A549 (cell line): ENCODE data around the gene RPA1. TPM values are rescaled to one million over a fixed set of nuclear protein-coding genes. Genes with fewer than 3 reads are reported as not detected.
A peak's percentile ranks its signal among the peaks of the same experiment; 100 is the strongest.

Source experiments
- ATAC-seq, 2 experiments: fragments of 200-7000 bp in 1 of 2; fragments of >200 bp in 1 of 2; cut with Nextera tagmentation in 1 of 2; cut with Tn5 transposase in 1 of 2; 3 replicates each; pipeline versions ENCODE4 v1.8.0 to v1.9.1; 2018 to 2020; ENCODE audit warnings: mild to moderate bottlenecking in 1 of 2, moderate library complexity in 1 of 2
- CTCF ChIA-PET: fragments of 300-600 bp; sonication (Branson Sonifier 250); formaldehyde crosslinking; extraction: SDS; loops from one replicate; lab custom pipeline; 2021; ENCODE audit warnings: antibody characterized with exemption, inconsistent platforms; lab: Yijun Ruan, JAX
- POLR2A ChIA-PET: fragments of 350-600 bp; formaldehyde crosslinking; extraction: SDS; loops from one replicate; lab custom pipeline; 2021; ENCODE audit warnings: antibody characterized with exemption, inconsistent platforms; lab: Yijun Ruan, JAX
- DNase-seq, 2 experiments: peaks; one replicate each; pipeline versions ENCODE4 v3.0.0 to v3.0.0-alpha.2; 2011 to 2016; ENCODE audit warnings: low read depth in 1 of 2, low spot score in 1 of 2
- FAIRE-seq: peaks from 2 replicates; lab custom pipeline; 2011; peaks lifted over from hg19 to GRCh38; lab: Jason Lieb, UNC
- H3K27ac ChIP-seq, 2 experiments: fragments of >200 bp; sonication (Bioruptor Twin); formaldehyde crosslinking; 3 replicates each; pipeline ENCODE4 v1.5.1; 2016 to 2017
- H3K4me1 ChIP-seq: fragments of >200 bp; sonication (Bioruptor Twin); formaldehyde crosslinking; 3 replicates; pipeline ENCODE4 v1.6.1; 2016
- H3K4me2 ChIP-seq: fragments of >200 bp; sonication (Bioruptor Twin); formaldehyde crosslinking; 3 replicates; pipeline ENCODE4 v1.6.1; 2016
- H3K4me3 ChIP-seq: fragments of >200 bp; sonication (Bioruptor Twin); formaldehyde crosslinking; 3 replicates; pipeline ENCODE4 v1.5.1; 2016
- H3K9me3 ChIP-seq: fragments of >200 bp; sonication (Bioruptor Twin); formaldehyde crosslinking; 3 replicates; pipeline ENCODE4 v1.6.1; 2016
- EHF ChIP-seq: fragments of 250-450 bp; sonication (Bioruptor Pico); IDR thresholded peaks from 2 replicates; pipeline ENCODE4 v1.5.0; 2020; ENCODE audit warnings: mild to moderate bottlenecking
- EP300 ChIP-seq, 2 experiments: fragments of >200 bp; sonication (Bioruptor Twin); formaldehyde crosslinking; IDR thresholded peaks; 2 replicates in 1 of 2; 3 replicates in 1 of 2; pipeline ENCODE4 v1.6.1; 2016 to 2017
- ESRRA ChIP-seq: fragments of 150-350 bp; IDR thresholded peaks from 2 replicates; pipeline ENCODE4 v1.6.1; 2014; ENCODE audit warnings: mild to moderate bottlenecking, low read length, borderline replicate concordance
- FOSB ChIP-seq: fragments of 250-450 bp; sonication (Bioruptor Pico); IDR thresholded peaks from 2 replicates; pipeline ENCODE4 v1.5.0; 2020; ENCODE audit warnings: mild to moderate bottlenecking, moderate library complexity
- HDAC2 ChIP-seq: fragments of 200-600 bp; sonication (generic); IDR thresholded peaks from 2 replicates; pipeline ENCODE4 v1.6.1; 2016
- HEYL ChIP-seq: fragments of 250-450 bp; sonication (Bioruptor Pico); IDR thresholded peaks from 2 replicates; pipeline ENCODE4 v1.8.0; 2021; ENCODE audit warnings: mild to moderate bottlenecking, moderate library complexity
- HOXB5 ChIP-seq: fragments of 250-450 bp; sonication (Bioruptor Pico); IDR thresholded peaks from 2 replicates; pipeline ENCODE4 v1.5.0; 2020; ENCODE audit warnings: mild to moderate bottlenecking, moderate library complexity
- JUNB ChIP-seq: fragments of >200 bp; sonication (Bioruptor Twin); formaldehyde crosslinking; IDR thresholded peaks from 2 replicates; pipeline ENCODE4 v1.6.1; 2016
- MYC ChIP-seq: IDR thresholded peaks from 2 replicates; pipeline ENCODE4 v1.6.1; 2012; ENCODE audit warnings: mild to moderate bottlenecking, inconsistent platforms, low read length, improper control_type of control experiment, borderline replicate concordance
- NPAS2 ChIP-seq: fragments of 250-450 bp; sonication (Bioruptor Pico); IDR thresholded peaks from 2 replicates; pipeline ENCODE4 v1.8.0; 2022; ENCODE audit warnings: mild to moderate bottlenecking, moderate library complexity, borderline replicate concordance
- NR3C1 ChIP-seq: fragments of >200 bp; sonication (Bioruptor Twin); formaldehyde crosslinking; IDR thresholded peaks from 3 replicates; pipeline ENCODE4 v1.6.1; 2017
- POLR2A ChIP-seq: IDR thresholded peaks from 2 replicates; pipeline ENCODE4 v1.6.1; 2012; ENCODE audit warnings: mild to moderate bottlenecking, low read length
- RAD21 ChIP-seq, 2 experiments: fragments of >200 bp in 1 of 2; sonication (Bioruptor Twin) in 1 of 2; formaldehyde crosslinking in 1 of 2; IDR thresholded peaks in 1 of 2; conservative IDR thresholded peaks in 1 of 2; 2 replicates in 1 of 2; 3 replicates in 1 of 2; pipeline ENCODE4 v1.6.1; 2012 to 2018; ENCODE audit warnings: inconsistent platforms in 1 of 2
- RARB ChIP-seq: fragments of 250-450 bp; sonication (Bioruptor Pico); IDR thresholded peaks from 2 replicates; pipeline ENCODE4 v1.8.0; 2021; ENCODE audit warnings: mild to moderate bottlenecking, moderate library complexity
- RCOR1 ChIP-seq: fragments of 150-350 bp; IDR thresholded peaks from 2 replicates; pipeline ENCODE4 v1.6.1; 2014; ENCODE audit warnings: antibody characterized with exemption, low read length, low read depth
- RNF2 ChIP-seq: fragments of 200-600 bp; sonication (generic); IDR thresholded peaks from 2 replicates; pipeline ENCODE4 v1.6.1; 2016; ENCODE audit warnings: low read depth, mild to moderate bottlenecking, antibody characterized with exemption, moderate library complexity, borderline replicate concordance
- SMC3 ChIP-seq: fragments of >200 bp; sonication (Bioruptor Twin); formaldehyde crosslinking; IDR thresholded peaks from 3 replicates; pipeline ENCODE4 v1.6.1; 2018; ENCODE audit warnings: inconsistent platforms
- ZC3H11A ChIP-seq: fragments of 450-650 bp; IDR thresholded peaks from 2 replicates; pipeline ENCODE4 v1.6.1; 2014; ENCODE audit warnings: antibody characterized with exemption, mild to moderate bottlenecking
- WGBS: methylation state at CpG from one replicate; pipeline ENCODE4 v1.1.6; 2017; ENCODE audit errors: missing lambda C conversion rate; 5-methylcytosine and 5-hydroxymethylcytosine counted together
- polyA plus RNA-seq, 4 experiments: library from polyadenylated mRNA; depleted of rRNA in 3 of 4; stranded (reverse); fragments of >200 nt; fragmentation: RNase III in 1 of 4; extraction: RNeasy Plus Mini Kit Qiagen cat#74134 plus additional on column Dnase treatment in 1 of 4; gene quantifications; 2 replicates in 3 of 4; 3 replicates in 1 of 4; pipeline ENCODE4 v1.2.3, GENCODE V29; 2011 to 2017
- TF ChIP-seq, protein P1 (sequence below): fragments of >200 bp; sonication (Bioruptor Twin); formaldehyde crosslinking; IDR thresholded peaks from 2 replicates; pipeline ENCODE4 v1.6.1; 2016
- TF ChIP-seq, protein P2 (sequence below): fragments of 200-600 bp; sonication (generic); IDR thresholded peaks from 2 replicates; pipeline ENCODE4 v1.6.1; 2016; ENCODE audit warnings: antibody characterized with exemption, mild to moderate bottlenecking, moderate library complexity

RPA1 gene
- polyA plus RNA-seq, 2 of the 4 experiments (the other 2 are of a cell fraction): 72.2 to 136 TPM

GRCh38 chr17:1830288-1830687 is 483 bp downstream of the RPA1 start:
- ChIA-PET CTCF (interaction anchor here (0.5 to 1.3 kb wide), 3 partner anchors 35 to 196 kb away, joined by 3 to 4 read pairs (median 3); no protein-coding TSS in a partner anchor), POLR2A (interaction anchor here (0.6 to 1.4 kb wide), 4 partner anchors 10 to 113 kb away, joined by 3 to 13 read pairs (median 6); no protein-coding TSS in a partner anchor)
- Histone ChIP-seq H3K4me1 (peaks cover 13% of the 10 kb centered on the region; the same call in 2 of the 3 replicates), H3K4me2 (peak overlapping the region; percentile 94), H3K27ac (peak overlapping the region; percentile 89), H3K4me3 (peak overlapping the region; percentile 76), H3K9me3 (no peaks in the 10 kb centered on the region)
- TF ChIP-seq HDAC2: no peak
- TF ChIP-seq ESRRA: no peak
- TF ChIP-seq MYC: no peak
- no peak for TF ChIP-seq HEYL (CRISPR knock-in tag)
- TF ChIP-seq NR3C1: no peak
- TF ChIP-seq RAD21 (conservative IDR thresholded peaks at IDR 0.05 in 1 of 2, IDR thresholded peaks at IDR 0.05 in 1 of 2): no peak
- TF ChIP-seq ZC3H11A: no peak
- TF ChIP-seq, protein P1, sequence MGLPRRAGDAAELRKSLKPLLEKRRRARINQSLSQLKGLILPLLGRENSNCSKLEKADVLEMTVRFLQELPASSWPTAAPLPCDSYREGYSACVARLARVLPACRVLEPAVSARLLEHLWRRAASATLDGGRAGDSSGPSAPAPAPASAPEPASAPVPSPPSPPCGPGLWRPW: no peak
- TF ChIP-seq RARB (CRISPR knock-in tag): no peak
- DNase-seq (peak; percentile 33 to 39), ATAC-seq (peak; percentile 6 to 11; a peak in 4 of 6 replicates), FAIRE-seq (no peak)
- 2% methylated on average over 11 of the region's 11 CpGs for WGBS

DNA sequence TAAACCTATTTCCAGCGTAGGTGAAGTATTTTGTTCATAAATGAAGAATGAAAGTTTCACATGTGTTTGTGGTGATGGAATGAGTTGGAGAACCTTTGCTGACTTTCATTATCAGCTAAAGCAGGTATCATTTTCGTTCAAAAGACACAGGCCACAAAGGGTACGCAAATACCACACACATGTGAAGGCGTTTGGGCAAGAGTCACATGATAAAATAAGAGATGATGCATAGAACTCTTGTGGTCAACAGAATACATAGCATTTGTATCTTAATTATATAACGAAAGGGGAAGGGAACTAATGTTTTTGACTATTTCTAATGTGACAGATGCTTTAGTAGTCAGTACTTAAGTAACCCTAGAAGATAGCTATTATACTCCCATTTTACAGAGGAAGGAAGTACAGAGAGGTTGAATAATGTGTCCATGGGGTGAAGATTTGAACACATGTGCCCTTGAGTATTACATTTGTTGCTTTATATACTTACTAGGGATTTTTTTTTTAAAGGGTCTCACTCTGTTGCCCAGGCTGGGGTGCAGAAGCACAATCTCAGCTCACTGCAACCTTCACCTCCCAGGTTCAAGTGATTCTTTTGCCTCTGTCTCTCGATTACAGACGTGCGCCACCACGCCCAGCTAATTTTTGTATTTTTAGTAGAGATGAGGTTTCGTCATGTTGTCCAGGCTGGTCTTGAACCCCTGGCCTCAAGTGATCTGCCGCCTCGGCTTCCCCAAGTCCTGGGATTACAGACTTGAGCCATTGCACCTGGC is 4.8 kb downstream of the RPA1 start:
- no peak overlapping the region for H3K27ac ChIP-seq
- ATAC-seq (no peak), FAIRE-seq (no peak), DNase-seq (no peak)
- CTCF ChIA-PET: interaction anchor here (0.9 to 1.6 kb wide), 10 partner anchors 14 to 220 kb away, joined by 3 to 5 read pairs (median 3); no protein-coding TSS in a partner anchor
- POLR2A ChIA-PET: no interaction called here
- H3K9me3 ChIP-seq: no peaks in the 10 kb centered on the region
- WGBS: 89% methylated on average over 12 of the region's 12 CpGs
- H3K4me2 ChIP-seq: no peak overlapping the region
- no peak for TF ChIP-seq JUNB
- TF ChIP-seq POLR2A: no peak
- TF ChIP-seq, protein P2, sequence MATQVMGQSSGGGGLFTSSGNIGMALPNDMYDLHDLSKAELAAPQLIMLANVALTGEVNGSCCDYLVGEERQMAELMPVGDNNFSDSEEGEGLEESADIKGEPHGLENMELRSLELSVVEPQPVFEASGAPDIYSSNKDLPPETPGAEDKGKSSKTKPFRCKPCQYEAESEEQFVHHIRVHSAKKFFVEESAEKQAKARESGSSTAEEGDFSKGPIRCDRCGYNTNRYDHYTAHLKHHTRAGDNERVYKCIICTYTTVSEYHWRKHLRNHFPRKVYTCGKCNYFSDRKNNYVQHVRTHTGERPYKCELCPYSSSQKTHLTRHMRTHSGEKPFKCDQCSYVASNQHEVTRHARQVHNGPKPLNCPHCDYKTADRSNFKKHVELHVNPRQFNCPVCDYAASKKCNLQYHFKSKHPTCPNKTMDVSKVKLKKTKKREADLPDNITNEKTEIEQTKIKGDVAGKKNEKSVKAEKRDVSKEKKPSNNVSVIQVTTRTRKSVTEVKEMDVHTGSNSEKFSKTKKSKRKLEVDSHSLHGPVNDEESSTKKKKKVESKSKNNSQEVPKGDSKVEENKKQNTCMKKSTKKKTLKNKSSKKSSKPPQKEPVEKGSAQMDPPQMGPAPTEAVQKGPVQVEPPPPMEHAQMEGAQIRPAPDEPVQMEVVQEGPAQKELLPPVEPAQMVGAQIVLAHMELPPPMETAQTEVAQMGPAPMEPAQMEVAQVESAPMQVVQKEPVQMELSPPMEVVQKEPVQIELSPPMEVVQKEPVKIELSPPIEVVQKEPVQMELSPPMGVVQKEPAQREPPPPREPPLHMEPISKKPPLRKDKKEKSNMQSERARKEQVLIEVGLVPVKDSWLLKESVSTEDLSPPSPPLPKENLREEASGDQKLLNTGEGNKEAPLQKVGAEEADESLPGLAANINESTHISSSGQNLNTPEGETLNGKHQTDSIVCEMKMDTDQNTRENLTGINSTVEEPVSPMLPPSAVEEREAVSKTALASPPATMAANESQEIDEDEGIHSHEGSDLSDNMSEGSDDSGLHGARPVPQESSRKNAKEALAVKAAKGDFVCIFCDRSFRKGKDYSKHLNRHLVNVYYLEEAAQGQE: no peak
- TF ChIP-seq EHF (CRISPR knock-in tag): no peak
- TF ChIP-seq SMC3: no peak
- TF ChIP-seq RNF2: no peak
- no peak for TF ChIP-seq MYC
- TF ChIP-seq NPAS2: no peak
- no peak for TF ChIP-seq RCOR1
- TF ChIP-seq HOXB5: no peak
- no peak for TF ChIP-seq ESRRA
- TF ChIP-seq FOSB: no peak
- no peak for TF ChIP-seq EP300 (IDR thresholded peaks at IDR 0.05)
- peaks cover 8% of the 10 kb centered on the region; the same call in 1 of the 3 replicates for H3K4me1 ChIP-seq
- no peak overlapping the region for H3K4me3 ChIP-seq
